Central memory CD8-positive, alpha-beta T cell (primary cell): ENCODE measurements around the gene DDN.

Source experiments
- ATAC-seq: fragments of 150-1000 bp; cut with Tn5 transposase; replicated peaks from 2 replicates; pipeline ENCODE4 v1.10.0; 2022; ENCODE audit warnings: mild to moderate bottlenecking, moderate FRiP score, moderate number of reproducible peaks; ENCODE audit not compliant: poor library complexity, severe bottlenecking; ENCODE audit errors: extremely low read depth
- DNase-seq, 2 donors: peaks; one replicate each; pipeline ENCODE4 v3.0.0; 2021; ENCODE audit warnings: low spot score in 2 of 2
- H3K27ac Mint-ChIP-seq: one replicate; pipeline ENCODE4 v1.8.0; 2022; ENCODE audit warnings: low read depth, mild to moderate bottlenecking, moderate library complexity, mixed read lengths
- H3K27me3 Mint-ChIP-seq: one replicate; pipeline ENCODE4 v1.8.0; 2022; ENCODE audit warnings: mixed read lengths
- H3K36me3 Mint-ChIP-seq: one replicate; pipeline ENCODE4 v1.8.0; 2022; ENCODE audit warnings: mild to moderate bottlenecking, moderate library complexity, mixed read lengths; ENCODE audit not compliant: insufficient read depth
- H3K4me1 Mint-ChIP-seq: one replicate; pipeline ENCODE4 v1.8.0; 2022; ENCODE audit warnings: mixed read lengths
- H3K4me3 Mint-ChIP-seq: one replicate; pipeline ENCODE4 v1.8.0; 2022; ENCODE audit warnings: mild to moderate bottlenecking, moderate library complexity, mixed read lengths
- H3K9me3 Mint-ChIP-seq: one replicate; pipeline ENCODE4 v1.8.0; 2022; ENCODE audit warnings: mixed read lengths

The DDN gene

DNA sequence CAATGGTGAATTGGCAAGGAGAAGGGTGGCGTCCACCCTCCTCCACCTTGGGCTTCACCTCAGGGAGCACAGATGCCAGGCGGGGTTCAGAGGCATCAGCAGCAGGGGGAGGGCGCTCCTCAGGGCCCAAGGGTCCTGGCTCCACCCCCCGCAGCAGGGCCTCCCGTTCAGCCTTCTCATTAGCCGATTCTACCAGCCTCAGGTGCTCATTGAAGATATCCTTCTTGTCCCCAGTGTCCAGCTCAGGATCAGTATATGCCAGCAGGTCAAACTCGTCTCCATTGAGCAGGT lies 38.7 kb upstream of the DDN start:
- H3K9me3 Mint-ChIP-seq, result no peaks in the 10 kb centered on the region
- H3K4me1 Mint-ChIP-seq, result peaks cover 5% of the 10 kb centered on the region
- DNase-seq (no peak), ATAC-seq (no peak)
- H3K27ac Mint-ChIP-seq, result no peak overlapping the region
- no peaks in the 10 kb centered on the region for H3K27me3 Mint-ChIP-seq
- H3K4me3 Mint-ChIP-seq, result no peak overlapping the region
- peaks cover 43% of the 10 kb centered on the region for H3K36me3 Mint-ChIP-seq

GRCh38 chr12:49037111-49037946 lies 38.2 kb upstream of the DDN start:
- DNase-seq, result no peak
- H3K27me3 Mint-ChIP-seq, result no peaks in the 10 kb centered on the region
- ATAC-seq, result no peak
- peaks cover 5% of the 10 kb centered on the region for H3K4me1 Mint-ChIP-seq
- H3K4me3 Mint-ChIP-seq, result no peak overlapping the region
- H3K36me3 Mint-ChIP-seq, result peaks cover 38% of the 10 kb centered on the region
- H3K9me3 Mint-ChIP-seq, result no peaks in the 10 kb centered on the region
- no peak overlapping the region for H3K27ac Mint-ChIP-seq

DNA sequence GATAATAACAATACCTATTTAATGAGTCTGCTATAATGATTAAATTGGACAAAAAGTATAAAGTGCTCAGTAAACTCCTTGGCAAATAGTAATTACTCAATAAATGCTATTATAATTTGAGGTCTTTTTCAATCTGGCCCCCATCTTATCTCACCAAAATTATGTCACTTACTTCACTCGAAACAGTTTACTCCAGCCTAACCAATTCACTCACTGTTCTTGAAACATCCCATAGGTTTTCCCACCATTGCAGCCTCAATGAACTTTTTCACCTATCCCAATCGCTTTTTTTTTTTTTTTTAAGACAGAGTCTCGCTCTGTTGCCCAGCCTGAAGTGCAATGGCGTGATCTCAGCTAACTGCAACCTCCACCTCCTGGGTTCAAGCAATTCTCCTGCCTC lies 36.9 kb upstream of the DDN start:
- Mint-ChIP-seq H3K4me3 (no peak overlapping the region), H3K36me3 (peaks cover 32% of the 10 kb centered on the region), H3K27me3 (no peaks in the 10 kb centered on the region), H3K27ac (no peak overlapping the region), H3K4me1 (peaks cover 7% of the 10 kb centered on the region), H3K9me3 (no peaks in the 10 kb centered on the region)
- DNase-seq (no peak), ATAC-seq (no peak)

- Mint-ChIP-seq H3K27me3 (no peaks in the 10 kb centered on the region), H3K36me3 (peaks cover 29% of the 10 kb centered on the region), H3K27ac (peak overlapping the region; percentile 22), H3K4me3 (no peak overlapping the region), H3K4me1 (peaks cover 10% of the 10 kb centered on the region), H3K9me3 (no peaks in the 10 kb centered on the region)
- no peak for DNase-seq
- ATAC-seq, result no peak
Measured at GRCh38 chr12:49034286-49034622, 35.1 kb upstream of the DDN start.

DNA sequence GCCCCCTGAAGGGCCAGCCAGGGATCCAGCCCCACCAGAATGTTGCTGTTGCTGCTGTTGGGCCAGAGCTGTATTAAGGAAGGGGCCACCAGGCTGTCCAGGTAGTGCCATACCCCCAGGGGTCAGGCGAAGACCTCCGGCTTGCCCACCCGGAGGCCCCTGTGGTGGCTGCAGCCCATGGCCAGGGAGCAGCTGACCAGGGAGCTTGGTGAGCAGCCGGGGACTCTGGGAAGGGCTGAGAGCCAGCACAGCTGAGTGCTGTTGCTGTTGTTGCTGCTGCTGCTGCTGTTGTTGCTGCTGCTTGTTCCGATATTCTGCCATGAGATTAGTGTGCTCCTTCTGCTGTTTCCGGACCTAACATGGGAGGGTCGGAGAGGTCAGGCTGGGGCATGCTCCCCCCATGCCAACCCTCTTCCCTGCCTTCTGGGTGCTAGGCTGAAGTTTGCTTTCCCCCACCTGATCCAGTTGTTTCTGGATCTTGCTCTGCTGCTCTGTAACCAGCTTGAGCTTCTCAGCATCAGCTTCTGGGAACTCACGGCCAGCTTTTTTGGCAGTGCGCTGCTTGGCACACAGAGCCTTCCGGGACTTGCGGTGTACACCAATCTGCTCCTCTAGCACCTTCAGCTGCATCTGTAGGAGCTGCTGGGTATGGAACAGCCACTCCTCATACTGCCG lies 34.6 kb upstream of the DDN start:
- no peak for DNase-seq
- no peaks in the 10 kb centered on the region for H3K27me3 Mint-ChIP-seq
- H3K9me3 Mint-ChIP-seq, result no peaks in the 10 kb centered on the region
- H3K27ac Mint-ChIP-seq, result peak overlapping the region; percentile 22
- peaks cover 31% of the 10 kb centered on the region for H3K36me3 Mint-ChIP-seq
- no peak for ATAC-seq
- H3K4me3 Mint-ChIP-seq, result no peak overlapping the region
- H3K4me1 Mint-ChIP-seq, result peaks cover 10% of the 10 kb centered on the region

- H3K4me3 Mint-ChIP-seq, result no peak overlapping the region
- ATAC-seq, result no peak
- H3K27me3 Mint-ChIP-seq, result no peaks in the 10 kb centered on the region
- no peaks in the 10 kb centered on the region for H3K9me3 Mint-ChIP-seq
- no peak for DNase-seq
- peaks cover 10% of the 10 kb centered on the region for H3K4me1 Mint-ChIP-seq
- peak overlapping the region; percentile 29 for H3K27ac Mint-ChIP-seq
- peaks cover 28% of the 10 kb centered on the region for H3K36me3 Mint-ChIP-seq
Measured at GRCh38 chr12:49032679-49033447, 33.7 kb upstream of the DDN start.

- Mint-ChIP-seq H3K27ac (peak overlapping the region; percentile 29), H3K4me3 (no peak overlapping the region), H3K4me1 (peaks cover 10% of the 10 kb centered on the region), H3K27me3 (no peaks in the 10 kb centered on the region), H3K9me3 (no peaks in the 10 kb centered on the region), H3K36me3 (peaks cover 33% of the 10 kb centered on the region)
- ATAC-seq (no peak), DNase-seq (no peak)
Measured at GRCh38 chr12:49032276-49032675, 33.1 kb upstream of the DDN start.

DNA sequence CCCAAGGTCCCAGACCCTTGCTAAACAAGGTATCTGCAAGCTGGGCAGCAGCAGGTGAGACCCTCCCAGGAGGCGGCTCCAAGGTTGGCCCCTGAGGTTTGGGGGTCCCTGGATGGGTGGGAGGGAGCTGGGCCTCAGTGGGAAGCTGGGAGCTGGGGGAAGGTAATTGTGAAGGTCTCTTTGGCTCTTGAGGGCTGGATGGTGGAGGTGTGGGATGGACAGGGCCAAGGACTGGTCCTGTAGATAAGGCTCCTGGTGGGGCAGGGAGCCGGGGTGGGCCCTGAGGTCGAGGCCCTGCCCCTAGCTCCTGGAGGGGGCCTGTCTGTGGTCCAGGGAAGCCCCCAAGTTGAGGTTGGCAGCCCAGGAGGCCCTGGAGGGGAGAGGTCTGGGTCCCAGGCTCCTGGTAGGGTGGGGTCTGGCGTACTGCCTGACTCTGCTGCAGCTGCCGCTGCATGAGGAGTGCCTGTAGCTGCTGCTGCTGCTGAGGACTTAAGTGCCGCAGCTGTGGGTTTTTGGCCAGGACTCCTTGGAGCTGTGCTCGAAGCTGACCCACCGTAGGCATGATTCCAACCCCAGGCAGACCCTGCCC lies 32.5 kb upstream of the DDN start:
- Mint-ChIP-seq H3K27ac (no peak overlapping the region), H3K27me3 (no peaks in the 10 kb centered on the region), H3K36me3 (peaks cover 32% of the 10 kb centered on the region), H3K4me3 (no peak overlapping the region), H3K4me1 (peaks cover 10% of the 10 kb centered on the region), H3K9me3 (no peaks in the 10 kb centered on the region)
- no peak for ATAC-seq
- DNase-seq, result no peak

DNA sequence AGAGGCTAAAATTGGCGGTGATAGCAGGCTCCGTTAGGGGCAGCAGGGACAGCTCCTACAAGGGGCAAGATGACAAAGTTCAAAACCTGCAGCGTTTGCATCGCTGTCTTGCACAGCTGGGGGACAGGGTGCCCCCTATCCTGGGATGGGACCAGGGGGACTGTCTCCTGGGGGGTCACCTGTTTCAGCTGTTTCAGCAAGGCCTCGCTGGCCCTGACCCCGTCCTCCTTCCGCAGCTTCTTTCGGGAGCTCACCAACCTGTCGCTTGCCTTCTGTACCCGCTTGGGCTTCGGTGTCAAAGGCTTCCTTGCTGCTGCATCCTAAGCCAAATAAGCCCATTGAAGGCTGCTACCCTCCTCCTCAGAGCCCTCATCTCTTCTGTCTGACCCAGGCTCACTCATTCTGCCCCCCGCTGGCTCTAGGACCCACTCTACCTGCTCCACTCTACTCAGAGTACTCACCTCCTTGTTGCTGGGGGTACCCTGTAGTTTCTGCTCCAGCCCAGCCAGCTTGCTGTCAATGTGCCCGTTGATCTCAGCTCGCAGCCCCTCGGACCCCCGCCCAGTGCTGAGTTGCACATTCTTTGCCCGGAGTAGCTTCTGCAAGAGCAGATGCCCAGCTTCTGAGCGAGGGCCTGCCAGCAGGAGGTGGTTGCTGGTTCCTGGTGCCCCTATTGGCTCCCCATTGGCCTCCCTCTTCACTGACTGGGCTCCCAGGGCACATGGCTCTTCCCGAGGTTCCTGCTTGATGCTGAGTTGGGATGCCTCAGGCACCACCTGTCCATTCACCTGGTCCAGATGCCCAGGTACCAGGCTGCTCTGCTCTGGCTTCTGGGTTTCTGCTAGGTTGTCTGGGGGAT lies 31.8 kb upstream of the DDN start:
- Mint-ChIP-seq H3K4me3 (no peak overlapping the region), H3K9me3 (no peaks in the 10 kb centered on the region), H3K4me1 (peaks cover 10% of the 10 kb centered on the region), H3K36me3 (peaks cover 33% of the 10 kb centered on the region), H3K27ac (peak overlapping the region; percentile 41), H3K27me3 (no peaks in the 10 kb centered on the region)
- DNase-seq, result no peak
- ATAC-seq, result no peak

DNA sequence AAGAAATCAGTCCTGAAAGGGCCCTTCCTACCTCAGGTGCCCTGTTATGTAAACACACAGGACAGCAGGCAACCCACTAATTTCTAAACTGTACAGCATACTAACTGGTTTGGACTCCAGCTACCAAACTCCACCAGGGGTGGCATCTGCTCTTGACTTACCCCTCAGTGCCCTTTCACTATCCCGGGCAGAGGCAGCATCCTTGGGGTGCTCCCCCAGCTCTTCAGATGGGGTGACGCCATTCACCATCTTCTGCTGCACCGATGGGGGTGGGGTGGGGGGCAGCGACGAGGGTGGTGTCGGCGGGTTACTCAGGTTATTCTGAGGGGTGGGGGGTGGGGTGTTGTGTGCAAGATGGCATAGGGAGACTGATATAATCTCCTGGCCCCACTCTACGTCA lies 30.9 kb upstream of the DDN start:
- H3K27me3 Mint-ChIP-seq, result no peaks in the 10 kb centered on the region
- DNase-seq (no peak), ATAC-seq (no peak)
- H3K9me3 Mint-ChIP-seq, result no peaks in the 10 kb centered on the region
- H3K4me3 Mint-ChIP-seq, result no peak overlapping the region
- no peak overlapping the region for H3K27ac Mint-ChIP-seq
- H3K36me3 Mint-ChIP-seq, result peaks cover 32% of the 10 kb centered on the region
- H3K4me1 Mint-ChIP-seq, result peaks cover 10% of the 10 kb centered on the region

- Mint-ChIP-seq H3K9me3 (no peaks in the 10 kb centered on the region), H3K4me1 (peaks cover 7% of the 10 kb centered on the region), H3K36me3 (peaks cover 38% of the 10 kb centered on the region), H3K27me3 (no peaks in the 10 kb centered on the region), H3K27ac (no peak overlapping the region), H3K4me3 (no peak overlapping the region)
- DNase-seq, result no peak
- no peak for ATAC-seq
Measured at GRCh38 chr12:49028666-49029275, 29.6 kb upstream of the DDN start.
